Activated gamma-delta T cell treated with anti-CD3 and anti-CD28 coated beads, Interleukin-2, amount 50 U/mL, for 16 hours (primary cell): ENCODE measurements around the gene ZCCHC12.

Experiments used
- DNase-seq: peaks from one replicate; pipeline ENCODE4 v3.0.0-alpha.2; 2020; ENCODE audit warnings: low read depth

The ZCCHC12 gene

DNA sequence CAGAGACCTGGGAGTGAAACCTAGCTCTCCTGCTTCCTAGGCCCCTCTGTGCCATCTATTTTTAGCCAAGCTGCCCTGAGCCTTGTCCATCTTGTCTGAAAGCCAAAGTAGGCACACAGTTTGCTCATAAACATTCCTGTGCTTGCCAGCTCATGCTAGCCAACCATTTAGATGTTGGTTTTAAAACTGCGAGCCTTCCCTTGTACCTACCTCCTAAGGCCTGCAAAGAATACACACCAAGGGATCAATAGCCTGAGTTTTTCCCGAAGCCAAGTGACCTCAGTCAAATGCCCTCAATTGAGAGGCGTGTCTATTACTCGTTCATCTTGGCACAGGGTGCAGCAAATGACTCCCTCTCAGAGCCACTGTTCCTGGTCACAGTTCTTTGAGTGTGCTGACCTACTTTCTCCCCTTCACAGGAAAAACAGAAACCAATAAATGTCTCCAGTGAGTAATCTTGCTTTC is 48.5 kb downstream of the ZCCHC12 start:
- DNase-seq = no peak
